Transverse colon (tissue), 4 donors: Measurements from ENCODE around the gene KRT6B. TPM values are rescaled to one million over a fixed set of nuclear protein-coding genes. Genes with fewer than 3 reads are reported as not detected.

Experiments used
- DNase-seq: peaks from one replicate; pipeline ENCODE4 v3.0.0-alpha.2; 2019
- H3K27ac ChIP-seq, 4 donors: fragments of 200-600 bp; sonication (generic); 2 replicates each; pipeline ENCODE4 v1.5.1; 2016 to 2018; ENCODE audit warnings: inconsistent platforms in 4 of 4
- H3K27me3 ChIP-seq: fragments of 200-600 bp; sonication (generic); 2 replicates; pipeline ENCODE4 v1.5.1; 2017; ENCODE audit warnings: inconsistent platforms
- H3K36me3 ChIP-seq, 4 donors: fragments of 200-600 bp; sonication (generic); 2 replicates each; pipeline ENCODE4 v1.5.1; 2017 to 2019; ENCODE audit warnings: inconsistent platforms in 4 of 4
- H3K4me1 ChIP-seq, 4 donors: fragments of 200-600 bp; sonication (generic); 2 replicates each; pipeline ENCODE4 v1.5.1; 2017 to 2020; ENCODE audit warnings: inconsistent platforms in 4 of 4
- H3K4me3 ChIP-seq, 4 donors: fragments of 200-600 bp; sonication (generic); 1 replicate in 1 of 4; 2 replicates in 3 of 4; pipeline versions ENCODE4 v1.5.1 to v1.6.1; 2017 to 2019; ENCODE audit warnings: inconsistent platforms in 4 of 4
- H3K9me3 ChIP-seq, 2 donors: fragments of 200-600 bp; sonication (generic); 2 replicates each; pipeline ENCODE4 v1.5.1; 2017 to 2019; ENCODE audit warnings: inconsistent platforms in 2 of 2
- EP300 ChIP-seq: sonication (generic); formaldehyde crosslinking; IDR thresholded peaks from one replicate; pipeline ENCODE4 v1.6.1; 2017; ENCODE audit warnings: antibody characterized with exemption, low read depth
- POLR2A ChIP-seq: fragments of 450-650 bp; IDR thresholded peaks from one replicate; pipeline ENCODE4 v1.6.1; 2016; ENCODE audit warnings: antibody characterized with exemption, mild to moderate bottlenecking, moderate library complexity
- POLR2AphosphoS5 ChIP-seq, 3 donors: sonication (generic); formaldehyde crosslinking; IDR thresholded peaks; one replicate each; pipeline ENCODE4 v1.6.1; 2016; ENCODE audit warnings: antibody characterized with exemption in 3 of 3
- WGBS, 2 donors: methylation state at CpG; one replicate each; pipeline ENCODE4 v1.1.5; 2018; ENCODE audit warnings: low coverage in 1 of 2; 5-methylcytosine and 5-hydroxymethylcytosine counted together
- in situ Hi-C, 4 donors: fragments of 200-750 bp; cut with MboI; loops; one replicate each; pipeline versions ENCODE4 v1.15.0 to v1.15.1; 2017; ENCODE audit warnings: low sequenced_read_pairs in 3 of 4, low pct_ligation_motif_present in 1 of 4, low pct_unique_long_range_greater_than_20kb in 1 of 4
- intact Hi-C: fragments of 100-400 bp; cut with DNase I; formaldehyde crosslinking; loops from one replicate; pipeline ENCODE4 v1.15.1; 2023; ENCODE audit warnings: low total_unique reads
- total RNA-seq, 4 donors: library from RNA; depleted of rRNA; stranded (reverse); fragments of >200 nt; gene quantifications; one replicate each; pipeline ENCODE4 v1.1.0, GENCODE V29; 2016
- TF ChIP-seq, protein P1 (sequence below), 5 experiments: fragments of 200-600 bp in 3 of 5; fragments of 450-650 bp in 2 of 5; sonication (generic) in 3 of 5; IDR thresholded peaks; 1 replicate in 2 of 5; 2 replicates in 3 of 5; pipeline ENCODE4 v1.5.1; 2016 to 2017; ENCODE audit warnings: antibody characterized with exemption in 5 of 5, inconsistent platforms in 3 of 5, mild to moderate bottlenecking in 2 of 5, moderate library complexity in 1 of 5

KRT6B gene
- total RNA-seq, 4 donors from 2014 or later, result not detected

DNA sequence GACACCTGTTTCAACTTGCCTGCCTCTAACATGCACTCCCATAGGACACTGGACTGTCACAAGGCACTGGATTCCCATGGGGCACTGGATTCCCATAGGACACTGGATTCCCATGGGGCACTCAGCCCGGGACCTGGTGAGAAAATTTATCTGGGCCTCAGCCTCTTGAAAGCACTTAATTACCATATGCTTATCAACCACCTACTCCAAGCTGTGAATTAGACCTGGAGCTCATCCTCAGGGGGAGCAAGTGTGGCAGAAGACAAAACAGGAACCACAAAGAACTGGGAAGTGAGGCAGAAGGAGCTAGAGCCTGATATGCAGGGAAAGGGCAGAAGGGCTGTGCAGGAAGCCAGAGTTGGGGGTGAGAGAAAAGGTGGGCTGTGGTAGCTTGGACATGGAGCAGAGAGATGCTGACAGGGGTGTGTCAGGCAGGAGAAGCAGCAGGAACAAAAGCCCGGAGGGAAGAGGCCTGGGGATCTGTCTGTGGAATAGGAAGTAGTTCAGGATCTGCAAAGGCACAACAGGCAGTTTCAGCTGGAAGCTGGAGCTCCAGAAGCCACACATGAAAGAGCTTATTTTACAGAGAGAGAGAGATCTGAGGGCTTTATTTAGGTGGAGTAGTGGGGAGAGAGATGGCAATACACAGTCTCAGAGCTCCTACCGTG is 48.9 kb downstream of the KRT6B start:
- no peaks in the 10 kb centered on the region for H3K36me3 ChIP-seq
- no peak overlapping the region for H3K4me3 ChIP-seq
- H3K4me1 ChIP-seq, result no peaks in the 10 kb centered on the region
- no peak overlapping the region for H3K27ac ChIP-seq
- TF ChIP-seq EP300 (no peak), POLR2A (no peak), POLR2AphosphoS5 (IDR thresholded peaks at IDR 0.05) (no peak)
- TF ChIP-seq, protein P1, sequence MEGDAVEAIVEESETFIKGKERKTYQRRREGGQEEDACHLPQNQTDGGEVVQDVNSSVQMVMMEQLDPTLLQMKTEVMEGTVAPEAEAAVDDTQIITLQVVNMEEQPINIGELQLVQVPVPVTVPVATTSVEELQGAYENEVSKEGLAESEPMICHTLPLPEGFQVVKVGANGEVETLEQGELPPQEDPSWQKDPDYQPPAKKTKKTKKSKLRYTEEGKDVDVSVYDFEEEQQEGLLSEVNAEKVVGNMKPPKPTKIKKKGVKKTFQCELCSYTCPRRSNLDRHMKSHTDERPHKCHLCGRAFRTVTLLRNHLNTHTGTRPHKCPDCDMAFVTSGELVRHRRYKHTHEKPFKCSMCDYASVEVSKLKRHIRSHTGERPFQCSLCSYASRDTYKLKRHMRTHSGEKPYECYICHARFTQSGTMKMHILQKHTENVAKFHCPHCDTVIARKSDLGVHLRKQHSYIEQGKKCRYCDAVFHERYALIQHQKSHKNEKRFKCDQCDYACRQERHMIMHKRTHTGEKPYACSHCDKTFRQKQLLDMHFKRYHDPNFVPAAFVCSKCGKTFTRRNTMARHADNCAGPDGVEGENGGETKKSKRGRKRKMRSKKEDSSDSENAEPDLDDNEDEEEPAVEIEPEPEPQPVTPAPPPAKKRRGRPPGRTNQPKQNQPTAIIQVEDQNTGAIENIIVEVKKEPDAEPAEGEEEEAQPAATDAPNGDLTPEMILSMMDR (IDR thresholded peaks at IDR 0.05), result no peak
- WGBS, 2 donors, result 63 to 71% methylated on average over 2 to 3 of the region's 3 CpGs
- no peaks in the 10 kb centered on the region for H3K27me3 ChIP-seq
- in situ Hi-C loops, result no loop called here
- no peaks in the 10 kb centered on the region for H3K9me3 ChIP-seq
- DNase-seq, result no peak
- intact Hi-C loops, result no loop called here

DNA sequence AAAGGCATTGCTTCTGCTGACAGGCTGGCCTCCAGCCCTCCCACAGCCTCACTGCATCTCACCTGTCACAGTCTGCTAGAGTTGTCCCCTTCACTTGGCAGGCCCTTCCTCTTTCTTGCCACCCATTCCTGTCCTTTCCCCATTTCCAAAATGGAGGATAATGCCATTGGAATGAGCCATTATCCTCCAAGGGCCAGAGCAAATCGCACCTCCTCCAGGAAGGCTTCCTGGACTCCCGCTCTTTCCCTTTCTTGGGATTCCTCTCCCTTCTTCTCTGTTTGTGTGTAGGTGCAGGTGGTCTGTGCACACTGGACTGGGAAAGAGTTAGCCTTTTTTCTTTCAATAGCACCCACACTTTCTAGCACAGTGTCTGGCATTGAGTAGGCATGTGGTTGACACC is 49.6 kb downstream of the KRT6B start:
- Histone ChIP-seq H3K36me3 (no peaks in the 10 kb centered on the region), H3K9me3 (no peaks in the 10 kb centered on the region), H3K27me3 (no peaks in the 10 kb centered on the region), H3K4me1 (no peaks in the 10 kb centered on the region), H3K27ac (no peak overlapping the region), H3K4me3 (no peak overlapping the region)
- in situ Hi-C loops, result no loop called here
- TF ChIP-seq EP300 (no peak), POLR2AphosphoS5 (IDR thresholded peaks at IDR 0.05) (no peak)
- DNase-seq, result no peak
- intact Hi-C loops, result no loop called here
- WGBS, 2 donors, result 100% methylated on average over 2 of the region's 2 CpGs; no CpG with 5 or more reads in 1 of the 2 donors

DNA sequence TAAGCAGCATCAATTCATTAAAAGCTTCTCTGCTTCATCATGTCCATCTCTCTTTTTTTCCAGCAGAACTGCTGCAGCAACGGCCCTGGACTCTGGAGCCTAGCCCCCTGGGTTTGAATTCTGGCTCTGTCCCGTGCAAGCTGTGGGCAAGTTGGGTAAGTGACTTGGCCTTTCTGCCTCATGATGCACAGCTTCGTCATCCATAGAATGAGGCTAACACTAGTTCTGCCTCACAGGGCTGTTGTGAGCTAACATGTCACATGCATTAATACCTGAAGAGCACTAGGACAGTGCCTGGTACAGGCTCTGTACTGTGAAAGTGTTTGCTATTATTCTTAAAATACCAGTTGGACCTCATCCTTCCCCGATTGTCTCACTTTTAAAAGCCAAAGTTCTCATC is 50.0 kb downstream of the KRT6B start:
- 83% methylated on average over 4 of the region's 4 CpGs; no CpG with 5 or more reads in 1 of the 2 donors for WGBS, 2 donors
- Histone ChIP-seq H3K4me3 (no peak overlapping the region), H3K27me3 (no peaks in the 10 kb centered on the region), H3K9me3 (no peaks in the 10 kb centered on the region), H3K36me3 (no peaks in the 10 kb centered on the region), H3K4me1 (no peaks in the 10 kb centered on the region), H3K27ac (no peak overlapping the region)
- intact Hi-C loops, result no loop called here
- in situ Hi-C loops, result no loop called here
- DNase-seq, result no peak
- TF ChIP-seq, protein P1 (IDR thresholded peaks at IDR 0.05), result no peak
- TF ChIP-seq EP300 (no peak), POLR2AphosphoS5 (IDR thresholded peaks at IDR 0.05) (no peak), POLR2A (no peak)

DNA sequence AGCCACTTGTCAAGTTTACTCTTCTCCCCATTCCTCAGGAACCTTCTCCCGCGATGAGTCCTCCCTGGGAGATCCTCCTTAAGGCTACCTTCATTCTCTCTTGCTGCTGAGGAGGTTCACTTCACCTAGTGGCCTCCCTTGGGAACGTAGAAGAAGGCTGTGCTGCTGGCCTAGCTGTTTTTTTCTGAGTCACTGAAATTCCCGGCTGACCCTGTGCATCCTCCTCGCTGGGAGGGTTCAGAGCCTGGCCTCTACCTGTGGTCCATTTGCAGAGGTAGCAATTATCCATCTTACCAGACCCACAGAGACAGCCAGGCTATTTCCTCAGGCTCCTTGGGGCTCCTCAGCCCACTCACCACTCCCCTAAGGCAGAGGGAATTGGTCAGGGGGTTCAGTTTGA is 50.4 kb downstream of the KRT6B start:
- Histone ChIP-seq H3K4me3 (no peak overlapping the region), H3K27ac (no peak overlapping the region), H3K27me3 (no peaks in the 10 kb centered on the region), H3K36me3 (no peaks in the 10 kb centered on the region), H3K4me1 (no peaks in the 10 kb centered on the region), H3K9me3 (no peaks in the 10 kb centered on the region)
- WGBS, 2 donors, result 75% methylated on average over 5 of the region's 5 CpGs; no CpG with 5 or more reads in 1 of the 2 donors
- no peak for TF ChIP-seq POLR2A
- TF ChIP-seq POLR2AphosphoS5 (IDR thresholded peaks at IDR 0.05), result no peak
- no peak for TF ChIP-seq EP300
- TF ChIP-seq, protein P1 (IDR thresholded peaks at IDR 0.05), result no peak
- intact Hi-C loops (no loop called here), in situ Hi-C loops (no loop called here)
- no peak for DNase-seq

DNA sequence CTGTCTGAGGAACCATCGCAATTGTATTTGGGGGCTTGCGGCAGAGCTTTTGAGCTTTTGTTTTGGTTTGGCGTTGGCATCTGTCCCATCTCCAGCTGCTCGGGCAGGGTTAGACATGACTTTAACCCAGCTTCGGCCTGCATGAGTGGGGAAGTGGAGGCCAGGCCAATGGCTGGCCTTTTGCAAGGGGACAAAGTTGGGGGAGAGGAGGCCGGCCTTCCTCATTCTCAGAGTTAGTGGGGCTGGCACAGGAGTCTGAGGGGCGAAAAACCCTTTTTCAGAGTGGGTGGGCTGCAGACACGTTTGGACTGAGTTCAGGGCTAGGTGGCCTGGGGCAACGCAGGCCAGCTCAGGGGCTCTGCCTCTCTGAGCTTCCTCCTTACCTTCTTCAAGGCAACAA is 51.0 kb downstream of the KRT6B start:
- no peak overlapping the region for H3K4me3 ChIP-seq
- no peak for DNase-seq
- H3K27me3 ChIP-seq, result no peaks in the 10 kb centered on the region
- H3K27ac ChIP-seq, result no peak overlapping the region
- in situ Hi-C loops, result no loop called here
- TF ChIP-seq EP300, result no peak
- no peak for TF ChIP-seq POLR2AphosphoS5 (IDR thresholded peaks at IDR 0.05)
- TF ChIP-seq, protein P1 (IDR thresholded peaks at IDR 0.05), result no peak
- no peak for TF ChIP-seq POLR2A
- no peaks in the 10 kb centered on the region for H3K9me3 ChIP-seq
- H3K4me1 ChIP-seq, result no peaks in the 10 kb centered on the region
- intact Hi-C loops, result no loop called here
- 82 to 90% methylated on average over 2 to 9 of the region's 9 CpGs for WGBS, 2 donors
- no peaks in the 10 kb centered on the region for H3K36me3 ChIP-seq
